HEK293T (cell line): ENCODE data around the gene SSBP2.

Experiments
- ARNT ChIP-seq: fragments of 450-650 bp; IDR thresholded peaks from 2 replicates; pipeline ENCODE4 v1.6.1; 2017; ENCODE audit warnings: mild to moderate bottlenecking
- PKNOX1 ChIP-seq: fragments of 450-650 bp; IDR thresholded peaks from 2 replicates; pipeline ENCODE4 v1.6.1; 2016

DNA sequence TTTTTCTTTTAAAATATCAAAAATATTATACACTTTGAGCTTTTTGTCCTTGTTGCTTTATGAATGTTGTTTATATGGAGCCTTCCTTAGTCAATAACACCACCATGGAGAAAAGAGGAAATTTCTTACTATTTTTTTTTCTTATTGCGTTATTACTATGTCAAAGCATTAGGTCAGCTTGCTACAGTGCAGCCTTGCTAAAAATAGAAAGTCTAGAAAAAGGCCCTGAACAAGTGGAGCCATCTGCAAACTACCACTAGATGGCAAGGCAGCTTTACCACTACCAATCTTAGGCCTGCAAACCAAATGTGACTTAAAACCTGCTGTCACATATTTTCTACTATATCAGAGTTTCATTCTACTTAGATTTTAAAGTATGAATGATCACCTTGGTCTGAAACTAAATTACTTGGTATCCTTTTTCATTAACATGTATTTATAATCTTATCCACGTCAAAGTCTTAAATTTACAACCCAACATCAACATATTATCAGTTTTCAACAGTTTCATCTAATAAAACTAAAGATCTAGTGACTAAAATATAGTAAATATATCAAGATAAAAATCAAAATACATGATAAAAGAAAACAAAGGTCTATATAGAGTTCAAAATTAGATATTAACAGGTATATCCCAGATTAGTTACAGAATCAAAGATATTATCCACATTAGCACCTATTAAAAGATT lies 243.9 kb downstream of the SSBP2 start:
- TF ChIP-seq ARNT = no peak
- TF ChIP-seq PKNOX1 = no peak
